ENCODE measurements around the gene TMEM94.

DNA sequence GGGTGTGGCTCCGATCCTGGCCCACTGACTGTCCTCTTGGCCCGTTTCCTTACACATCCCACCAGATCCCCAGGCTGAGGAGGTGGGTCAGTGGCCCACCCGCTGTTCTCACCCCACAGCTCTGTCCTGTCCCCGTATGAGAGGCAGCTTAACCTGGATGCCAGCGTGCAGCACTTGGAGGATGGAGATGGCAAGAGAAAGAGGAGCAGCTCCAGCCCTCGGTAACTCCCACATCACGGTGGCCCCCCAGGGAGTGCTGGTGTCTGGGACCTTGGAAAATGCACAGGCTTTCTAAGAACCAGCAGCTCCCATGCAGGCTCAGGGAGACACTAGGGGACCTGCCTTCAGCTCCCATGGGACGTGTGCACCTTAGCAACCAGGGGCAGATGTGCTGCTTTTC is 64.9 kb downstream of the TMEM94 start:
- TF ChIP-seq ZFX (IDR thresholded peaks at IDR 0.05), result no peak
- TF ChIP-seq, protein P1, sequence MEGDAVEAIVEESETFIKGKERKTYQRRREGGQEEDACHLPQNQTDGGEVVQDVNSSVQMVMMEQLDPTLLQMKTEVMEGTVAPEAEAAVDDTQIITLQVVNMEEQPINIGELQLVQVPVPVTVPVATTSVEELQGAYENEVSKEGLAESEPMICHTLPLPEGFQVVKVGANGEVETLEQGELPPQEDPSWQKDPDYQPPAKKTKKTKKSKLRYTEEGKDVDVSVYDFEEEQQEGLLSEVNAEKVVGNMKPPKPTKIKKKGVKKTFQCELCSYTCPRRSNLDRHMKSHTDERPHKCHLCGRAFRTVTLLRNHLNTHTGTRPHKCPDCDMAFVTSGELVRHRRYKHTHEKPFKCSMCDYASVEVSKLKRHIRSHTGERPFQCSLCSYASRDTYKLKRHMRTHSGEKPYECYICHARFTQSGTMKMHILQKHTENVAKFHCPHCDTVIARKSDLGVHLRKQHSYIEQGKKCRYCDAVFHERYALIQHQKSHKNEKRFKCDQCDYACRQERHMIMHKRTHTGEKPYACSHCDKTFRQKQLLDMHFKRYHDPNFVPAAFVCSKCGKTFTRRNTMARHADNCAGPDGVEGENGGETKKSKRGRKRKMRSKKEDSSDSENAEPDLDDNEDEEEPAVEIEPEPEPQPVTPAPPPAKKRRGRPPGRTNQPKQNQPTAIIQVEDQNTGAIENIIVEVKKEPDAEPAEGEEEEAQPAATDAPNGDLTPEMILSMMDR (conservative IDR thresholded peaks at IDR 0.05), result no peak

Data from C4-2B (cell line).